GM12873 (cell line): ENCODE results near the gene NIPAL1.

Experiments
- CTCF ChIP-seq: IDR thresholded peaks from 2 replicates; pipeline ENCODE4 v1.5.1; 2012; ENCODE audit warnings: low read depth, mild to moderate bottlenecking, moderate library complexity, low read length, control low read depth; ENCODE audit not compliant: insufficient read depth; ENCODE audit errors: missing control alignments

Gene NIPAL1

GRCh38 chr4:48037117-48037462 is 20.5 kb downstream of the NIPAL1 start:
- no peak for TF ChIP-seq CTCF

- TF ChIP-seq CTCF = no peak
Observed at GRCh38 chr4:48038666-48039065, 22.1 kb downstream of the NIPAL1 start.

DNA sequence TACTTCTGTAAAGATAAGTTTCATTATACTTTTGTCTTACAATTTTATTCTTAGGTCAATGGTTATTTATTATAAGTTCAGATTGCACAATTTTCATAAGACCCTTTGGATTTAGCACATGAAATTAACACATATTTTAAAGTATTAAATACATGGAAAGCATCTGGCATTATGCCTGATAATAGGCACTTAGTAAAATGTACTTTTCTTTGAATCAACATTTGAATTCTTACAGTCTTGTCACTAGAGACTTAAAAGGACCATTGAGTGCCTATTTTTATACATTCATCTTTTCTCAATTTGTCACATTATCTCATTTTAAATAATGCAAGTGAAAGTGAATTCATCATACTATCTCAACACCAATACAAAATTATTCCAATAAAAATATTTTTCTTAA is 23.0 kb downstream of the NIPAL1 start:
- TF ChIP-seq CTCF = no peak

DNA sequence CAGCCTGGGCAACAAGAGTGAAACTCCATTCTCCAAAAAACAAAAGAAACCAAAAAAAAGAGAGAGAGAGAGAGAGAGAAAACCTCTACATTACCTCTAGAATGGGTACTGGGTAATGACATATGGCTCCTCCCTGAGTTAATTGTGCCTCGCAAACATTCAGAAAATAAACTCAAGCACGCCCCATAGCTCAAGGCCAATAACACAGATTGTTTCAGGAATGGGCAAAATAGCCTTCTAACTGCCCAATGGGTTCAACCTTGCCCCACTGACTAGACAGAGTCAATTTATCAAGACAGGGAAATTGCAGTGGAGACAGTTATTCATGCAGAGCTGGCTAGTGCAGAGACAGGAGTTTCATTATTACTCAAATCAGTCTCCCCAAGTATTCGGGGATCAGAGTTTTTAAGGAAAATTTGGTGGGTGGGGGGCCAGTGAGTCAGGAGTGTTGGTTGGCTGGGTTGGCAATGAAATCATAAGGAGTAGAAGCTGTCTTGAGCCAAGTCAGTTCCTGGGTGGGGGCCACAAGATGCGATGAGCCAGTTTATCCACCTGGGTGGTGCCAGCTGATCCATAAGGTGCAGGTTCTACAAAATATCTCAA is 25.1 kb downstream of the NIPAL1 start:
- TF ChIP-seq CTCF = no peak

DNA sequence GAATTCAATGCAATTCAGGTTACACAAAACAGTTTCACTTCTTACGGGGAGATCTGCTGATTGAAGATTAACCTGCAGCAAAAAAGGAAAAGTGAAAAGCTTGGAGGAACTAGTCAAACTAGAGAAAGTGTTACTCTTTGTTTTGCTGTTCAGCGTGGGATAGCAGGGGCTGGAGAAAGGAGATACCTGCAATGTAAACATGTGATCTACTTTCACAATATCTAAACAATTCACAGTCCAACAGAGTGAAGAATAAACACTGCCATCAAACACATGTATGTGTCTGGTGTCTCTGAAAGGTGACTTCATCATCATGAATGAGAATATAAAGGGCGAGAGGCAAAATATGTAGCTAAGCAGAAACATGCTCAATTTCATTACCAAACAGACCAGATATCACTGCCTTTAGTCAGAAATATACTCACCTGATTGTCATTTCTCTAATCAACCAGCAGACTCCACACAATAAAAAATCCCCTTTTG is 26.4 kb downstream of the NIPAL1 start:
- no peak for TF ChIP-seq CTCF

GRCh38 chr4:48043504-48043903 is 26.9 kb downstream of the NIPAL1 start:
- TF ChIP-seq CTCF = no peak

DNA sequence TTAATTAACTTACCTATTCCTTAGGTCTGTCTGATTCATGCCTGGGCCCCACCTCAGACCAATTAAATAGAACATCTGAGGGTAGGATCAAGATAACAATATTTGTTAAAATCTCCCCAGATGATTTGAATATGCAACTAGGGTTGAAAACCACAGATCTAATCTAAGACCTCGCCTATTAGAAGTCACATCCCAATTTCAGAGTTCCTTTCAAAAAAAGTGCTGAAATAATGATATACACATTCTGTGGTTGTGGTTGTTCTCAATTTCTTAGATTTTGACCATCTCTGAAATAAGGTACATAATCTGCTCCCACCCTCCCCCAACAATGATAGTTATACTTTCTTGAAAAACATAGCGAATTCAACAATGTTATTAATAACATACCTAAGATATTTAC is 27.7 kb downstream of the NIPAL1 start:
- TF ChIP-seq CTCF = no peak
